ENCODE results near the gene BSND. TPM values are rescaled to one million over a fixed set of nuclear protein-coding genes. Genes with fewer than 3 reads are reported as not detected.
"Not testable (repeated sequence)": the region's sequence is repeated elsewhere in the genome, so short reads cannot be mapped to it uniquely, and the experiment has no call there.

BSND gene
- total RNA-seq, 6 donors from 2014 or later: under 0.01 to 0.10 TPM; not detected in 4

- WGBS, 2 donors: 68 to 82% methylated on average over 4 of the region's 4 CpGs
- ATAC-seq (ENCODE audit: low FRiP score in 2 of 2) (no peak), DNase-seq (no peak)
- H3K27ac ChIP-seq: no peak overlapping the region
- H3K27me3 ChIP-seq: no peaks in the 10 kb centered on the region
- peaks cover 0 to 1% (median 0%) of the 10 kb centered on the region in 4 donors for H3K9me3 ChIP-seq
- TF ChIP-seq POLR2AphosphoS5 (IDR thresholded peaks at IDR 0.05) (no peak), EP300 (IDR thresholded peaks at IDR 0.05) (no peak), CTCF (IDR thresholded peaks at IDR 0.05) (no peak), POLR2A (IDR thresholded peaks at IDR 0.05) (no peak)
- H3K36me3 ChIP-seq: no peaks in the 10 kb centered on the region
- no peak overlapping the region for H3K4me3 ChIP-seq
- H3K4me1 ChIP-seq: peaks cover 0 to 12% (median 2%) of the 10 kb centered on the region in 4 donors
Measured at GRCh38 chr1:54962612-54963395, 35.9 kb upstream of the BSND start.

GRCh38 chr1:54963829-54964228 lies 34.9 kb upstream of the BSND start:
- H3K9me3 ChIP-seq; H3K36me3 ChIP-seq; H3K4me3 ChIP-seq; H3K27ac ChIP-seq; H3K27me3 ChIP-seq; DNase-seq; ATAC-seq (ENCODE audit: low FRiP score in 2 of 2): not testable (repeated sequence)
- 91 to 95% methylated on average over 5 of the region's 5 CpGs for WGBS, 2 donors
- peaks cover 0 to 12% (median 2%) of the 10 kb centered on the region in 4 donors for H3K4me1 ChIP-seq

GRCh38 chr1:54965624-54966340 lies 33.0 kb upstream of the BSND start:
- peak in 1 of 2 donors; percentile 76 for DNase-seq
- no peaks in the 10 kb centered on the region for H3K27me3 ChIP-seq
- TF ChIP-seq POLR2A (IDR thresholded peaks at IDR 0.05): no peak
- peak in 1 of 2 donors; percentile 14 for TF ChIP-seq POLR2AphosphoS5 (IDR thresholded peaks at IDR 0.05)
- peaks cover 0 to 12% (median 2%) of the 10 kb centered on the region in 4 donors for H3K4me1 ChIP-seq
- no peaks in the 10 kb centered on the region for H3K36me3 ChIP-seq
- H3K9me3 ChIP-seq: no peaks in the 10 kb centered on the region
- 27 to 43% methylated on average over 7 of the region's 7 CpGs for WGBS, 2 donors
- H3K4me3 ChIP-seq: no peak overlapping the region
- peak; percentile 53 to 65 for ATAC-seq (ENCODE audit: low FRiP score in 2 of 2)
- H3K27ac ChIP-seq: peak overlapping the region in 2 of 4 donors; percentile 10 to 61

- no peak for DNase-seq
- no peak for TF ChIP-seq POLR2A (IDR thresholded peaks at IDR 0.05)
- no peak for TF ChIP-seq POLR2AphosphoS5 (IDR thresholded peaks at IDR 0.05)
- 77 to 85% methylated on average over 5 of the region's 5 CpGs for WGBS, 2 donors
- no peak overlapping the region for H3K4me3 ChIP-seq
- H3K36me3 ChIP-seq: no peaks in the 10 kb centered on the region
- no peaks in the 10 kb centered on the region for H3K27me3 ChIP-seq
- no peak for ATAC-seq (ENCODE audit: low FRiP score in 2 of 2)
- no peaks in the 10 kb centered on the region for H3K9me3 ChIP-seq
- peaks cover 0 to 16% (median 2%) of the 10 kb centered on the region in 4 donors for H3K4me1 ChIP-seq
- no peak overlapping the region for H3K27ac ChIP-seq
Measured at GRCh38 chr1:54967372-54967771, 31.4 kb upstream of the BSND start.

DNA sequence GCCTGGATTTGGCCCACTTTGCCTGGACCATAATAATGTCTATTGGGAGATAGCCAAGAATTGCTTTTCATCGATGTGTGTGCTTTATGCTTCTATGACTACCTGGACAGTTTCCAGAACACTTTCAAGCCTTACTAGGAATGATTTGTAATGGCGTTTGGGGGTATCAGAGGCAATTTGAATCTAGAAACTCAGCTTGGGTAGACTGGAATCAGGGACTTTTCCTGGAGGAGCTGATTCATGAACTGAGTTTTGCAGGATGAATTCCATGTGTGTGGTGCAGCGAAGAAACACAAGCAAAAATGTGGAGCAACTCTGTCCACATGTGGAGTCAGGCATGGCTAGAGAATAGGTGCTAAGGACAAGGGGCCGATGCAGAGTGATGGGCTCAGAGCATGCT lies 30.2 kb upstream of the BSND start:
- WGBS, 2 donors: 61 to 62% methylated on average over 4 of the region's 4 CpGs
- no peaks in the 10 kb centered on the region for H3K36me3 ChIP-seq
- DNase-seq: peak in 1 of 2 donors; percentile 3
- ATAC-seq (ENCODE audit: low FRiP score in 2 of 2): no peak
- H3K9me3 ChIP-seq: no peaks in the 10 kb centered on the region
- no peak for TF ChIP-seq POLR2A (IDR thresholded peaks at IDR 0.05)
- no peak for TF ChIP-seq CTCF (IDR thresholded peaks at IDR 0.05)
- TF ChIP-seq POLR2AphosphoS5 (IDR thresholded peaks at IDR 0.05): no peak
- TF ChIP-seq EP300 (IDR thresholded peaks at IDR 0.05): no peak
- no peaks in the 10 kb centered on the region for H3K27me3 ChIP-seq
- H3K27ac ChIP-seq: no peak overlapping the region
- no peak overlapping the region for H3K4me3 ChIP-seq
- peaks cover 0 to 16% (median 2%) of the 10 kb centered on the region in 4 donors for H3K4me1 ChIP-seq

DNA sequence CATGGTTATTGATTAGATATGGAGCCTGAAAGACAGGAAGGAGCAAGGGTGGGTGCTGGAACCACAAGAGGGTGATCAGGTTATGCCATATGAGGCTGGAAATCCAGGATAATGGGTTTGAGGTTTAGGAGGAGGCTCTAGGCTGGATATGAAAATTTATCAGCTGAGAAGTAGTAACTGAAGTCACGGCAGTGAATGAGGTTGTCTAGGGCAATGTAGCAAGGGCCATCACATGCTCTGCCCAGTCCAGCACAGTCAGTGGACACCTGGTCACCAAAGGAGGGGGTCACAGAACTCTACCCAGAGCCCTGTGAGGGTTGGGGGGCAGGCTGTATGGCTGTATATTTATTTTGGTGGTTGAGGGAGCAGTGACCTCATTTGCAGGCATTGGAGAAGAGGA lies 28.9 kb upstream of the BSND start:
- Histone ChIP-seq H3K4me1 (peaks cover 0 to 16% (median 2%) of the 10 kb centered on the region in 4 donors), H3K27ac (no peak overlapping the region), H3K36me3 (no peaks in the 10 kb centered on the region), H3K4me3 (no peak overlapping the region), H3K9me3 (no peaks in the 10 kb centered on the region), H3K27me3 (no peaks in the 10 kb centered on the region)
- peak in 1 of 2 donors; percentile 56 for ATAC-seq (ENCODE audit: low FRiP score in 2 of 2)
- TF ChIP-seq CTCF (IDR thresholded peaks at IDR 0.05): no peak
- TF ChIP-seq POLR2AphosphoS5 (IDR thresholded peaks at IDR 0.05): no peak
- no peak for TF ChIP-seq POLR2A (IDR thresholded peaks at IDR 0.05)
- no peak for TF ChIP-seq EP300 (IDR thresholded peaks at IDR 0.05)
- 85 to 95% methylated on average over 1 of the region's 1 CpG for WGBS, 2 donors
- DNase-seq: no peak

Data from upper lobe of left lung (tissue), 6 donors.